Glomerular endothelial cell (primary cell): Measurements from ENCODE around the gene S1PR4. TPM values are rescaled to one million over a fixed set of nuclear protein-coding genes. Genes with fewer than 3 reads are reported as not detected.
A peak's percentile ranks its signal among the peaks of the same experiment; 100 is the strongest.

Experiments
- DNase-seq: peaks from one replicate; pipeline ENCODE4 v3.0.0-alpha.2; 2011; ENCODE audit warnings: low read depth, low spot score; ENCODE audit errors: extremely low read depth
- total RNA-seq: library from RNA; depleted of rRNA; stranded (reverse); fragments of >200 nt; gene quantifications from 2 replicates; pipeline ENCODE4 v1.2.3, GENCODE V29; 2015

S1PR4 gene
- 2.1 TPM in 1 of 2 replicates, not detected in the other for total RNA-seq

- no peak for DNase-seq
Measured at GRCh38 chr19:3178377-3178972, at the start of gene S1PR4. TSS of gene S1PR4 (plus strand) at chr19:3178769. CDS start at chr19:3178793, 24 bp downstream.

- peak; percentile 48 for DNase-seq
Measured at GRCh38 chr19:3129112-3129511, 49.5 kb upstream of the S1PR4 start.

- no peak for DNase-seq
Measured at GRCh38 chr19:3131168-3131567, 47.4 kb upstream of the S1PR4 start.

GRCh38 chr19:3132971-3133792 lies 45.4 kb upstream of the S1PR4 start:
- DNase-seq: no peak

- no peak for DNase-seq
Measured at GRCh38 chr19:3133793-3134116, 44.8 kb upstream of the S1PR4 start.

GRCh38 chr19:3135961-3136683 lies 42.4 kb upstream of the S1PR4 start, which contains the start of gene GNA15:
TSS of gene GNA15 (plus strand) at chr19:3136033. CDS start at chr19:3136451, 418 bp downstream.
- no peak for DNase-seq

- DNase-seq: no peak
Measured at GRCh38 chr19:3136684-3137055, 41.9 kb upstream of the S1PR4 start.

- DNase-seq: no peak
Measured at GRCh38 chr19:3137119-3137518, 41.5 kb upstream of the S1PR4 start.

GRCh38 chr19:3138268-3138667 lies 40.3 kb upstream of the S1PR4 start:
- DNase-seq: no peak

- no peak for DNase-seq
Measured at GRCh38 chr19:3140667-3141038, 37.9 kb upstream of the S1PR4 start.

GRCh38 chr19:3142292-3142670 lies 36.3 kb upstream of the S1PR4 start:
- DNase-seq: peak; percentile 71

GRCh38 chr19:3142781-3143337 lies 35.7 kb upstream of the S1PR4 start:
- no peak for DNase-seq

GRCh38 chr19:3145909-3146676 lies 32.5 kb upstream of the S1PR4 start:
- DNase-seq: no peak

GRCh38 chr19:3146677-3147100 lies 31.9 kb upstream of the S1PR4 start:
- no peak for DNase-seq

GRCh38 chr19:3148503-3148902 lies 30.1 kb upstream of the S1PR4 start:
- no peak for DNase-seq

GRCh38 chr19:3149089-3149488 lies 29.5 kb upstream of the S1PR4 start:
- DNase-seq: no peak

- no peak for DNase-seq
Measured at GRCh38 chr19:3149526-3150505, 28.8 kb upstream of the S1PR4 start.

GRCh38 chr19:3150739-3151329 lies 27.7 kb upstream of the S1PR4 start:
- DNase-seq: no peak
